H1 (cell line): Measurements from ENCODE around the gene CEBPG. TPM values are rescaled to one million over a fixed set of nuclear protein-coding genes. Genes with fewer than 3 reads are reported as not detected.

Source experiments
- CTCF ChIA-PET: fragments of 300-600 bp; sonication (Branson Sonifier 250); formaldehyde crosslinking; loops from one replicate; lab custom pipeline; 2021; ENCODE audit not compliant: partially characterized antibody; lab: Charles Lee
- POLR2A ChIA-PET: fragments of 300-600 bp; sonication (Branson Sonifier 250); formaldehyde crosslinking; loops from one replicate; lab custom pipeline; 2021; ENCODE audit warnings: inconsistent platforms; ENCODE audit not compliant: partially characterized antibody; lab: Charles Lee
- DNase-seq, 2 experiments: peaks; one replicate each; pipeline versions ENCODE4 v3.0.0 to v3.0.0-alpha.2; 2010 to 2022; ENCODE audit warnings: low spot score in 2 of 2, low read depth in 1 of 2, mixed read lengths in 1 of 2
- FAIRE-seq: peaks from 2 replicates; lab custom pipeline; 2011; peaks lifted over from hg19 to GRCh38; lab: Jason Lieb, UNC
- H2AFZ ChIP-seq: 2 replicates; pipeline ENCODE4 v1.8.1; 2012; ENCODE audit warnings: low read length, inconsistent platforms
- H2AK5ac ChIP-seq: 2 replicates; pipeline ENCODE4 v1.6.1; 2013; ENCODE audit warnings: low read depth, low read length
- H2BK120ac ChIP-seq: replicated peaks from 2 replicates; pipeline ENCODE3; 2013; ENCODE audit warnings: low read depth, low read length, inconsistent platforms
- H2BK12ac ChIP-seq: 2 replicates; pipeline ENCODE4 v1.6.1; 2013; ENCODE audit warnings: low read depth, low read length
- H2BK15ac ChIP-seq: 2 replicates; pipeline ENCODE4 v1.6.1; 2013; ENCODE audit warnings: low read length
- H2BK20ac ChIP-seq: 2 replicates; pipeline ENCODE4 v1.6.1; 2013; ENCODE audit warnings: low read length
- H2BK5ac ChIP-seq: 2 replicates; pipeline ENCODE4 v1.6.1; 2013; ENCODE audit warnings: low read depth, low read length
- H3K14ac ChIP-seq: 2 replicates; pipeline ENCODE4 v1.6.1; 2013; ENCODE audit warnings: inconsistent platforms; ENCODE audit not compliant: insufficient read length
- H3K18ac ChIP-seq: 2 replicates; pipeline ENCODE4 v1.6.1; 2013; ENCODE audit warnings: low read length; ENCODE audit errors: extremely low read depth
- H3K23ac ChIP-seq: 2 replicates; pipeline ENCODE4 v1.6.1; 2013; ENCODE audit warnings: inconsistent platforms; ENCODE audit not compliant: insufficient read length
- H3K23me2 ChIP-seq: 2 replicates; pipeline ENCODE4 v1.6.1; 2013; ENCODE audit warnings: low read depth, low read length
- H3K27ac ChIP-seq: 2 replicates; pipeline ENCODE4 v1.6.1; 2011; ENCODE audit warnings: low read depth, low read length, inconsistent platforms
- H3K27me3 ChIP-seq, 4 experiments: replicated peaks in 1 of 4; 1 replicate in 1 of 4; 2 replicates in 3 of 4; pipeline versions ENCODE4 v1.6.1 to v1.8.1; 2011 to 2013; ENCODE audit warnings: low read length in 3 of 4, mild to moderate bottlenecking in 3 of 4, inconsistent platforms in 2 of 4, mixed read lengths in 2 of 4, moderate library complexity in 1 of 4; ENCODE audit not compliant: control insufficient read depth in 3 of 4, insufficient read depth in 3 of 4; ENCODE audit errors: extremely low read depth in 1 of 4
- H3K36me3 ChIP-seq, 4 experiments: 2 replicates each; pipeline versions ENCODE4 v1.6.1 to v1.8.1; 2011 to 2013; ENCODE audit warnings: mild to moderate bottlenecking in 4 of 4, low read length in 3 of 4, moderate library complexity in 2 of 4, control low read depth in 1 of 4, inconsistent platforms in 1 of 4; ENCODE audit not compliant: insufficient read depth in 4 of 4, control insufficient read depth in 2 of 4
- H3K4ac ChIP-seq: replicated peaks from 2 replicates; pipeline ENCODE3; 2013; ENCODE audit warnings: low read length, low read depth, mixed read lengths, inconsistent platforms; ENCODE audit not compliant: insufficient read length
- H3K4me1 ChIP-seq, 4 experiments: replicated peaks in 1 of 4; 1 replicate in 1 of 4; 2 replicates in 3 of 4; pipeline versions ENCODE4 v1.6.1 to v1.8.1; 2011 to 2013; ENCODE audit warnings: low read length in 3 of 4, inconsistent platforms in 2 of 4, mixed read lengths in 1 of 4; ENCODE audit not compliant: insufficient read depth in 4 of 4, control insufficient read depth in 3 of 4
- H3K4me2 ChIP-seq, 2 experiments: 2 replicates each; pipeline versions ENCODE4 v1.6.1 to v1.8.1; 2011 to 2013; ENCODE audit warnings: low read depth in 2 of 2, low read length in 2 of 2, control low read depth in 1 of 2, inconsistent platforms in 1 of 2, mild to moderate bottlenecking in 1 of 2; ENCODE audit not compliant: insufficient read depth in 1 of 2
- H3K4me3 ChIP-seq, 4 experiments: fragments of 200-600, 300-600 bp in 1 of 4; sonication (generic), shearing (Covaris generic), sonication (Bioruptor Twin) in 1 of 4; 2 replicates each; pipeline versions ENCODE4 v1.5.1 to v1.8.1; 2011 to 2016; ENCODE audit warnings: low read length in 4 of 4, low read depth in 3 of 4, control low read depth in 2 of 4, inconsistent platforms in 2 of 4, mild to moderate bottlenecking in 2 of 4, mixed read lengths in 1 of 4, moderate library complexity in 1 of 4; ENCODE audit not compliant: insufficient read depth in 2 of 4; ENCODE audit errors: extremely low read depth in 1 of 4
- H3K56ac ChIP-seq: replicated peaks from 2 replicates; pipeline ENCODE3; 2013; ENCODE audit warnings: low read depth, mild to moderate bottlenecking, mixed read lengths, low read length, inconsistent platforms; ENCODE audit not compliant: insufficient read length
- H3K79me1 ChIP-seq: 2 replicates; pipeline ENCODE4 v1.6.1; 2013; ENCODE audit warnings: low read depth, low read length, control low read depth
- H3K79me2 ChIP-seq, 2 experiments: 2 replicates each; pipeline versions ENCODE4 v1.6.1 to v1.8.1; 2012 to 2013; ENCODE audit warnings: low read length in 2 of 2, mild to moderate bottlenecking in 2 of 2, inconsistent platforms in 1 of 2; ENCODE audit not compliant: insufficient read depth in 2 of 2, control insufficient read depth in 1 of 2
- H3K9ac ChIP-seq, 4 experiments: replicated peaks in 1 of 4; 1 replicate in 1 of 4; 2 replicates in 3 of 4; pipeline versions ENCODE4 v1.6.1 to v1.8.1; 2011 to 2013; ENCODE audit warnings: low read depth in 3 of 4, low read length in 3 of 4, control low read depth in 2 of 4, mild to moderate bottlenecking in 2 of 4, moderate library complexity in 2 of 4, inconsistent platforms in 1 of 4; ENCODE audit errors: extremely low read depth in 1 of 4
- H3K9me3 ChIP-seq, 2 experiments: 2 replicates each; pipeline versions ENCODE4 v1.6.1 to v1.8.1; 2012 to 2013; ENCODE audit warnings: mild to moderate bottlenecking in 2 of 2, moderate library complexity in 2 of 2, control low read depth in 1 of 2, inconsistent platforms in 1 of 2, low read depth in 1 of 2, low read length in 1 of 2, mixed read lengths in 1 of 2; ENCODE audit not compliant: insufficient read depth in 2 of 2
- H4K20me1 ChIP-seq, 2 experiments: replicated peaks in 1 of 2; 2 replicates each; pipeline versions ENCODE3 to v1.8.1; 2011 to 2013; ENCODE audit warnings: inconsistent platforms in 2 of 2, low read length in 2 of 2, mild to moderate bottlenecking in 1 of 2; ENCODE audit not compliant: insufficient read depth in 2 of 2, control insufficient read depth in 1 of 2
- H4K5ac ChIP-seq: 2 replicates; pipeline ENCODE4 v1.6.1; 2013; ENCODE audit warnings: low read length, low read depth, mixed read lengths, inconsistent platforms; ENCODE audit not compliant: insufficient read length
- H4K8ac ChIP-seq: 2 replicates; pipeline ENCODE4 v1.8.0; 2013; ENCODE audit warnings: mild to moderate bottlenecking, moderate library complexity, low read length, inconsistent platforms; ENCODE audit not compliant: insufficient read depth; ENCODE audit errors: extremely low read depth
- H4K91ac ChIP-seq: replicated peaks from 2 replicates; pipeline ENCODE3; 2013; ENCODE audit warnings: low read length, mixed read lengths, inconsistent platforms; ENCODE audit not compliant: insufficient read length
- CEBPB ChIP-seq: IDR thresholded peaks from 2 replicates; pipeline ENCODE4 v1.6.1; 2012; ENCODE audit warnings: low read depth, low read length
- CTBP2 ChIP-seq: IDR thresholded peaks from 2 replicates; pipeline ENCODE4 v1.7.0; 2011; ENCODE audit warnings: borderline replicate concordance, mild to moderate bottlenecking, moderate library complexity, mixed read lengths, low read length; ENCODE audit not compliant: insufficient read depth, insufficient read length
- HDAC2 ChIP-seq, 2 experiments: fragments of 300-600 bp in 1 of 2; sonication (generic) in 1 of 2; IDR thresholded peaks; 2 replicates each; pipeline ENCODE4 v1.6.1; 2011 to 2012; ENCODE audit warnings: low read depth in 2 of 2, low read length in 2 of 2, mild to moderate bottlenecking in 2 of 2, moderate library complexity in 2 of 2, borderline replicate concordance in 1 of 2, inconsistent platforms in 1 of 2
- KDM1A ChIP-seq: fragments of 200-600, 300-600 bp; sonication (generic); IDR thresholded peaks from 2 replicates; pipeline ENCODE4 v1.7.1; 2016; ENCODE audit warnings: mild to moderate bottlenecking, low read length, borderline replicate concordance
- MAFK ChIP-seq: IDR thresholded peaks from 2 replicates; pipeline ENCODE4 v1.6.1; 2012; ENCODE audit warnings: low read depth, mild to moderate bottlenecking, improper control_type of control experiment, low read length
- RBBP5 ChIP-seq: IDR thresholded peaks from 2 replicates; pipeline ENCODE4 v1.7.1; 2012; ENCODE audit warnings: low read depth, mild to moderate bottlenecking, inconsistent platforms, low read length, moderate library complexity, borderline replicate concordance
- SRF ChIP-seq: IDR thresholded peaks from 2 replicates; pipeline ENCODE4 v1.6.1; 2011; ENCODE audit warnings: mild to moderate bottlenecking, low read depth, low read length, moderate library complexity
- TAF1 ChIP-seq: IDR thresholded peaks from 2 replicates; pipeline ENCODE4 v1.6.1; 2011; ENCODE audit warnings: mild to moderate bottlenecking, low read depth, low read length
- WGBS, 2 experiments: shearing (Covaris generic) in 1 of 2; methylation state at CpG; one replicate each; pipeline versions ENCODE4 v1.1.6 to v1.1.7; 2013 to 2015; ENCODE audit warnings: low lambda C conversion rate in 2 of 2, mixed read lengths in 2 of 2, inconsistent platforms in 1 of 2, low coverage in 1 of 2, missing lambda C conversion rate in 1 of 2; ENCODE audit not compliant: insufficient replicate concordance in 2 of 2, insufficient coverage in 1 of 2, insufficient read length in 1 of 2; ENCODE audit errors: extremely low coverage in 1 of 2, missing lambda C conversion rate in 1 of 2; 5-methylcytosine and 5-hydroxymethylcytosine counted together
- polyA plus RNA-seq, 7 experiments: library from polyadenylated mRNA; depleted of rRNA in 3 of 7; stranded (reverse) in 5 of 7; unstranded in 2 of 7; fragments of >200 nt in 5 of 7; fragments of 200-250 nt in 2 of 7; gene quantifications; 1 replicate in 5 of 7; 2 replicates in 1 of 7; 4 replicates in 1 of 7; pipeline versions ENCODE4 v1.2.1 to v1.2.3, GENCODE V29; 2011 to 2013; ENCODE audit warnings: missing spikeins in 2 of 7, mixed read lengths in 2 of 7
- total RNA-seq: library from RNA; stranded (reverse); fragmentation: NEBNext Ultra II Directional; extraction: Animal tissue kit (Norgen Biotek cat#: 25700); gene quantifications from 2 replicates; pipeline ENCODE4 v1.2.1, GENCODE V29; 2021
- TF ChIP-seq, protein P1 (sequence below): IDR thresholded peaks from 2 replicates; pipeline ENCODE4 v1.6.1; 2011; ENCODE audit warnings: low read length, improper control_type of control experiment
- TF ChIP-seq, protein P2 (sequence below): IDR thresholded peaks from 2 replicates; pipeline ENCODE4 v1.6.1; 2011; ENCODE audit warnings: low read depth, mild to moderate bottlenecking, low read length; ENCODE audit not compliant: insufficient read depth

CEBPG gene
- total and polyA plus RNA-seq, 2 of the 8 experiments (the other 6 are each of a cell fraction or from before 2014, with no cell fraction given), result 12.3 to 35.4 TPM

DNA sequence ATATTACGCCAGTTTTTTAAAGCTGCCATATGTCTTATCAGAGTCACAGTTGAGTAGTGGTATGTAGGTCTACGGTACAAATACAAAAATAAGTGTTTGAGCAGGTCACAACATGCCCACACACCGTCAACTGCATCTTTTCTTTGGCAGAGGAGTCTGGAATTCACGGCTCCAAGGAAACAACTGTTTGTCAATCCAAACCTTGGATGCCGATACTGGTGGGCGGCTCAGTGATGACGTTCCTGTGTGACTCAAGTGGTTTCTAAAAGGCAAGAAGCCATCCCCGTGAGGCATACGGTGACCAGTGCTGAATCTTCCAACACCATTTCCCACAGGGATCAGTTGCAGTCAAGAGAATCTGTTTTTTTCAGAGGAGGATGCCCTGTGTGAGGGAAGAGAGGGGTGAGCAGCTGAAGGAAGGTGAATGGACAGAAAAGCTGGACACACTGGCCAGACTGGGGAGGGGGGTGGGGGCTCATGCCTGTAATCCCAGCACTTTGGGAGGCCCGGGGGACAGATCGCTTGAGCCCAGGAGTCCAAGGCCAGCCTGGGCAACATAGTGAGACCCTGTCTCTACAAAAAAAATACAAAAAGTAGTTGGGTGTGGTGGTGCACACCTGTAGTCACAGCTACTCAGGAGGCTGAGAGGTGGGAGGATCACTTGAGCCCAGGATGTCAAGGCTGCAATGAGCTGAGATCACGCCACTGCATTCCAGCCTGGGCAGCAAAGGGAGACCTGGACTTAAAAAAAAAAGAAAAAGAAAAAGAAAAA is 22.8 kb upstream of the CEBPG start:
- DNase-seq, result no peak
- H3K4ac ChIP-seq, result no peak overlapping the region
- TF ChIP-seq, protein P1, sequence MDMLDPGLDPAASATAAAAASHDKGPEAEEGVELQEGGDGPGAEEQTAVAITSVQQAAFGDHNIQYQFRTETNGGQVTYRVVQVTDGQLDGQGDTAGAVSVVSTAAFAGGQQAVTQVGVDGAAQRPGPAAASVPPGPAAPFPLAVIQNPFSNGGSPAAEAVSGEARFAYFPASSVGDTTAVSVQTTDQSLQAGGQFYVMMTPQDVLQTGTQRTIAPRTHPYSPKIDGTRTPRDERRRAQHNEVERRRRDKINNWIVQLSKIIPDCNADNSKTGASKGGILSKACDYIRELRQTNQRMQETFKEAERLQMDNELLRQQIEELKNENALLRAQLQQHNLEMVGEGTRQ, result no peak
- TF ChIP-seq, protein P2, sequence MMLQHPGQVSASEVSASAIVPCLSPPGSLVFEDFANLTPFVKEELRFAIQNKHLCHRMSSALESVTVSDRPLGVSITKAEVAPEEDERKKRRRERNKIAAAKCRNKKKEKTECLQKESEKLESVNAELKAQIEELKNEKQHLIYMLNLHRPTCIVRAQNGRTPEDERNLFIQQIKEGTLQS, result no peak
- TF ChIP-seq KDM1A (no peak), CTBP2 (no peak), SRF (no peak), CEBPB (no peak), RBBP5 (no peak), MAFK (no peak), HDAC2 (IDR thresholded peaks at IDR 0.05; ENCODE audit: borderline replicate concordance in 1 of 2, low read depth in 2 of 2, low read length in 2 of 2) (no peak), TAF1 (no peak)

More for the DNA sequence above, 22.8 kb upstream of the CEBPG start:
- H4K91ac ChIP-seq, result no peak overlapping the region
- no peak overlapping the region for H2BK12ac ChIP-seq
- H3K9me3 ChIP-seq, result no peaks in the 10 kb centered on the region
- no peak overlapping the region for H2BK20ac ChIP-seq
- H2AK5ac ChIP-seq, result no peak overlapping the region
- no peak overlapping the region for H3K27ac ChIP-seq
- no peaks in the 10 kb centered on the region for H3K27me3 ChIP-seq
- H4K20me1 ChIP-seq, result no peaks in the 10 kb centered on the region
- no peaks in the 10 kb centered on the region for H3K23me2 ChIP-seq
- H3K18ac ChIP-seq, result no peak overlapping the region
- H4K8ac ChIP-seq, result peak overlapping the region; percentile 51; the same call in 1 of the 2 replicates
- H3K4me2 ChIP-seq, result no peak overlapping the region
- POLR2A ChIA-PET, result interaction anchor here (1.2 kb wide), 1 partner anchor 48 kb away, joined by 3 read pairs; the partner anchor contains the start of gene CEBPA
- no peaks in the 10 kb centered on the region for H3K36me3 ChIP-seq
- no peak overlapping the region for H3K56ac ChIP-seq
- no peak overlapping the region for H2BK120ac ChIP-seq
- no peak overlapping the region for H3K14ac ChIP-seq
- H4K5ac ChIP-seq, result no peak overlapping the region
- no peaks in the 10 kb centered on the region for H3K4me1 ChIP-seq
- 89% methylated on average over 12 of the region's 12 CpGs; no CpG with 5 or more reads in 1 of the 2 experiments for WGBS, 2 experiments
- H2AFZ ChIP-seq, result no peak overlapping the region
- H3K4me3 ChIP-seq, result no peak overlapping the region
- no peak overlapping the region for H3K23ac ChIP-seq
- H3K79me2 ChIP-seq, result no peaks in the 10 kb centered on the region
- no peak overlapping the region for H2BK15ac ChIP-seq
- no peak for FAIRE-seq
- CTCF ChIA-PET, result interaction anchor here (1.0 to 1.1 kb wide), 2 partner anchors 13 to 39 kb away, joined by 3 to 5 read pairs; no protein-coding TSS in a partner anchor
- no peaks in the 10 kb centered on the region for H3K79me1 ChIP-seq
- no peak overlapping the region for H3K9ac ChIP-seq
- no peak overlapping the region for H2BK5ac ChIP-seq
